T-helper 2 cell (primary cell): ENCODE results near the gene INPP4B.

Experiments
- DNase-seq, 5 experiments: peaks; one replicate each; pipeline versions ENCODE4 v3.0.0 to v3.0.0-alpha.2; 2012 to 2022

The INPP4B gene

DNA sequence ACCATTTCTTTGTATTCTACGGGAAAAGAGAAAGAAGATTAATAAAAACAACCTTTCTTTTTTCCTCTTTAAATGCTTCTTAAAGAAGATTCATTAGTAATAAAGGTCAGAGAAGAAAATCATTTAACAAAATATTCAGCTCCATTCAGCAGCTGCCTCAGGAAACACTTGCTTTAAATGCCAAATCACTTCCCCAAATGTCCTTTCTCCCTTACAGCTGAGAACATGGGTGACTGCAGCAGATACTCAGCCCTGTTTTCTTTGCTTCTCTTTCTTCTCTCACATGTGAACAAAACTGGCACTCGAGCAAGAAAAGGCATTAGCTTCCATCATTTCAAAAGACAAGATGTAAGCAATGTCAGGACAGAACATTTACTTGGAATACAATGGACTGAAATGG is 120.2 kb downstream of the INPP4B start:
- no peak for DNase-seq

GRCh38 chr4:142721187-142721586 is 124.9 kb downstream of the INPP4B start:
- no peak for DNase-seq

DNA sequence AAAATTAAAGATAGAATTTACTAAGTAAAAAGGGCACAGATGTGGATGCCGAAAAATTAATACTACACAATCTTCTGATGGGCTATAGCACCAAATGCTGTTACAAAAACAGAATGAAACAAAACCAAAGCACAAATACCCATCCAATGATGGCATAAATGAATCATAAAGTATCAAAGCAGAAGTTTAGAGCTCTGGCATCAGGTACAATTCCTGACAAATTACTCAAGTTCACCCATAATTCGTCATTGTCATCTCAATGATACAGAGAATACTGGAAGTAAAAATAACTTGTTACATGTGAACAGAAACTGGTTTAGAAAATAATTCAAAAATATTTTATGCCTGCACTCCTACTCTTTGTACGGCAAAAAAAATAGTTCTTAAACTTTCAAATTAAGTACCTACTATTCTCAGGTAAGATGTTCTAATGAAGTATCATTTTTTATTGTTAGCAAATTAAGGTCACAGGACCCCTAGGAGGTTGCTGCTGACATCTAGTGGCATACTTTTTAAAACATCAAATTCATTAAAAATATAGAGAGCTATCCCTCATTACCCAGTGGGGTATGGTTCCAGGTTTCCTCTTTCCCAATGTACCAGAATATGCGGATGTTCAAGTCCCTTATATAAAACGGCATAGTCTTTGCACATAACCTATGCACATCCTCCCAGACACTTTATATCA is 126.1 kb downstream of the INPP4B start:
- peak in 1 of 5 experiments; percentile 58 for DNase-seq

DNA sequence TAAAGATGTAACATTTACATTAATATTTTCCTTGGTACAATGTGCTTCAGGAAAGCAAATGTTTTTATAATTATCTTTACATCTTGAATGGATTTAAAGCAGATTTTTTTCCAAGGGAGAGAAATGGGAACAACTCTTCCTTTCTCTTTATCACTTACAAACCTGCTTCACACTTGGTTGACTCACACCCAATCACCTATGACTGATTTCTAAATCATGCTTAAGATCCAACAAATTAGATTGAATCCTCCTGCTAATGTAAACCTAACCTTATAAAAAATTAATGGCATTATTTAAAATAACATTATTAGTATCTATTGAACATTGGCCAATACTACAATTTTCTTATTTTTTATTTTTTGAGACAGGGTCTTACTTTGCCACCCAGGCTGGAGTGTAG is 127.1 kb downstream of the INPP4B start:
- DNase-seq, result no peak

- DNase-seq, result no peak
Measured at GRCh38 chr4:142715727-142716126, 130.4 kb downstream of the INPP4B start.

DNA sequence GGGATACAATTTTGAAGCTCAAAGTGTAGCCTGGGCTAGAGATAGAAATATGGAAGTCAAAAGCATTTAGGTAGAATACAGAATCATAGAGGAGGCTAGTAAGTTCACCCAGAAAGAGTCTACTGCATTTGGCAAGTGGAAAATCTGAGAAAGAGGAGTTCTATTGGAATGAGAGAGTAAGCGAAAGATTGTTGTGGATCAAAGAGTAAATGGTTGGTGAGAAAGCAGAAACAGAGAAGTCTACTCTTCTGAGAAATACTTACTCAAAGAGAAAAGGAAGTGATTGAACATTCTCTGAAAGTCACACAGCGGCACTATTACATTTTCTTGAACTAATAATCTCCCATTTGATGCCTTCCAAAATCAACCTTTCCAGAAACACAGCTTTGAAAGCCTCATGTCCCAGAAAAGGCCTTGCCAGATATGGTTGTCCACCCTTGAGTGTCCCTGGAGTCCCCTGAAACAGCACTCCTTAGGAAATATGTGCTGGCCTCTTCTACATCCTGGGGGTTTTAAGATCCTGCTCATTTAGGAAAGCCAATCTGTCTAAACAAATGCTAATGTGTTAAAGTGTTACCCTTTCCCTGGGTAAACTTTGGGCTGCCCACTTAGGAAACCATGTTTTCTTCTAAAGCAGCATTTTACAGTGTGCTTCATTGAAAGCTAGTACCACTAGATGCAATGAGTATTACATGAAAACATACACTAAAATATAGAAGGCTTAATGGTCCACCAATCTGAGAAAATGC is 132.6 kb downstream of the INPP4B start:
- DNase-seq, result no peak

DNA sequence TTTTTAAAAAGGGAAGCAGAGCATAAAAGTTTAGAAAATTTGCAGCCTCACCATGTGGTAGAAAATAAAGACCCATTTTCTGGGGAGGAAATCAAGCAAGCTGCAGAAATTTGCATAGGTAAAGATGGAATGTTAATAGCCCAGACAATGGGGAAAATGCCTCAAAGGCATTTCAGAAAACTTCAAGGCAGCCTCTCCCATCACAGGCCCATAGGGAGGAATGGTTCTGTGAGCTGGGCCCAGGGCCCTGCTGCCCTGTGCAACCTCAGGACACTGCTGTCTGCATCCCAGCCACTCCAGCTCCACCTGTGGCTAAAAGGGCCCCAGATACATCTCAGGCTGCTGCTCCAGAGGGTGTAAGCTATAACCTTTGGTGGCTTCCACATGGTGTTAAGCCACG is 137.9 kb downstream of the INPP4B start:
- no peak for DNase-seq

DNA sequence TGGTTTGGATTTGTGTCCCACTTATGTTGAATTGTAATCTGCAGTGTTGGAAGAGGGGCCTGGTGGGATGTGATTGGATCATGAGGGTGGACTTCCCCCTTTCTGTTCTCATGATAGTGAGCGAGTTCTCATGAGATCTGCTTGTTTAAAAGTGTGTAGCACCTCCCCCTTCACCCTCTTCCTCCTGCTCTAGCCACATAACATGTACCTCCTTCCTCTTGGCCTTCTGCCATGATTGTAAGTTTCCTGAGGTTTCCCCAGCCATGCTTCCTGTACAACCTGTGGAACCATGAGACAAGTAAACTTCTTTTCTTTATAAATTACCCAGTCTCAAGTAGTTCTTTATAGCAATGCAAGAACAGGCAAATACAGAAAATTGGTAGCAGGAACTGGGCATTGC is 138.7 kb downstream of the INPP4B start:
- DNase-seq, result peak in 1 of 5 experiments; percentile 69

DNA sequence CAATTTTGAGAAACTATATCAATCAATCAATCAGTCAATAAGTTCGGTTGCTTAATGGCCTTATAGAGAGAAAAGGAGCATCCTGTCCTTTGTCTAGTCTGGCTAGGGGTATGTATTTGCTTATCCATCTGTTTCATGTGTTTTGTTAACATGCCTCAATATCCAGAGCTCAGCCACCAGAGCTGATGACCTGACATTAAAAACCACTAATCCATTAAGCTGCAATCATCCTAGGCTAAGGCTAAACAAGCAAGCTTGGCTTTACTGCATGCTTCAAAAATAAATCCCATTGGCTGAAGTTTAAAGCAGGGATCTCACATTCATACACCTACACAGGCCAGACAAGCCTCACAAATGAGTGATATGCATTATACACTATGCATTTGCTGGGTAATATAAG is 139.7 kb downstream of the INPP4B start:
- DNase-seq, result no peak

DNA sequence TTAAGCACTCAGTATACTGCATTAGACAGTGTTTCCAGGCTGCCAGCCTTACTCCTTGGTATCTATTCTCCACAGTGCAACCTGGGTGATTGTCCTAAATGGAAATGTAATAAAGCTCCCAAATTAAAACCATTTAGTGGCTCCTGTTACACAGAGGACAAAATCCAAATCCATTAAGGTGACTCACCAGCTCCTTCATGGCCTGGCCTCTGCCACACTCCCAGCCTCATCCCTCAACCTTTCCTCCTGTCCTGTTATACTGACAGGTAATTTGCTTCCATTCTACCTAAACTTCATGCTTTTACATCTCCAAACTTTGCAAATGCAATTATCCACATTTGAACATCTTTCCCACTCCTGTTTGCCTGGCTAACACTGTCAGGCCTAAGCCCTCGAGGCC is 140.3 kb downstream of the INPP4B start:
- DNase-seq, result no peak

GRCh38 chr4:142703694-142704309 is 142.3 kb downstream of the INPP4B start:
- DNase-seq, result peak in 2 of 5 experiments; percentile 23 to 95

GRCh38 chr4:142701017-142701416 is 145.1 kb downstream of the INPP4B start:
- peak in 1 of 5 experiments; percentile 50 for DNase-seq

DNA sequence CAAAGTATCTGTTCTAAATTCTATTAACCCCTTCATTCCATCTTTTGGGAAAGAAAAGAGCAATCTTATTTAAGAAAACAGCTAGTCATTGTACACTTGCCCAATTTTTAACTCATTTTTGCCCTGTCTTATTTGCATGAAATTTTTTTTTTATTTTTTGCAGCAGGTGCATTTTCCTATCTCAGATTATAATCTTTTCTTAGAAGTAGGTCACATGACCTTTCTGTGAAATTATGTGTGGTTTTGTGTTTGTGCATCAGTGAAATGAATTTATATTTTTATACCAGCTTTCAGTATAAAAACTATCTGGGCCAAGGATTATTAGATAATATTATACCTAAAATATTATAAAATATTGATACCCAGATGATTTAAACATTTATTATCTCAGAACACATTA is 145.6 kb downstream of the INPP4B start:
- peak in 1 of 5 experiments; percentile 85 for DNase-seq

- peak in 1 of 5 experiments; percentile 28 for DNase-seq
Measured at GRCh38 chr4:142698552-142698951, 147.5 kb downstream of the INPP4B start.

- no peak for DNase-seq
Measured at GRCh38 chr4:142697928-142698327, 148.2 kb downstream of the INPP4B start.

- no peak for DNase-seq
Measured at GRCh38 chr4:142697320-142697719, 148.8 kb downstream of the INPP4B start.

DNA sequence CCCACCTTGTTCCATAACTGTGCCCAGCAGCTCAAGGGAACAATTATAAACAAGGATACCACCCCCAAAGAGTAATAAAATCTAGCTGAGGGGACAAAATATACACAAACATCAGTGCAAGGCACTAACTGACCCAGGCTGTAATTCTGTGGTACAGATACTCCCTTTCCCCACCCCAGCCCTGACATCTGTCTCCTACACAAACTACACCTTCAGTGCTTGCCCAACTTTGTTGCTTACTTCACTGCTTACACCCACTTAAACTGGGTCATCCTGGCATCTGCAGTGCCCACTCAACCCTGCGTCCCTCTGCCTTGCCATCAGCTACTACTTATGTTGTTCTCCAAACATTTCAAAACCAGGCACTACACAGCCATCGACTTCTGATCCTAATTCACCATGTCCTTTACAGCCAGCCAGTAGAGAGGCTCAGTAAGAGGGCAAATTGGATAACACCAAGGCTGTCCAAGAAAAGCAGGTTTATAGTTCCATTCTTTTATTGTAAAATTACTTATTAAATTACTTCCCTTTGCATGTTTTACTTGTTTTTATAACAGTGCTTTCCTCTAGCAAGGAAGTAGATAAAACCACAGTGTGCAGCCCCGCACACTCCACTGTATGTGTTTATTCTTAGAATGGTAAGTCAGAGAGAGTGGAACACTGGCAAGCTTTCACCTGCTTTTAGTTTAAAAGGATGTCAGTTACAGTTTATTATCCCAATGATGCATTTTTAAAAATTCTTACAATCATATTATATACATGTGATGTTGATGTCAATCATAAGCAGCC is 149.6 kb downstream of the INPP4B start:
- DNase-seq, result peak in 1 of 5 experiments; percentile 72

GRCh38 chr4:142690406-142691163 is 155.5 kb downstream of the INPP4B start:
- no peak for DNase-seq

DNA sequence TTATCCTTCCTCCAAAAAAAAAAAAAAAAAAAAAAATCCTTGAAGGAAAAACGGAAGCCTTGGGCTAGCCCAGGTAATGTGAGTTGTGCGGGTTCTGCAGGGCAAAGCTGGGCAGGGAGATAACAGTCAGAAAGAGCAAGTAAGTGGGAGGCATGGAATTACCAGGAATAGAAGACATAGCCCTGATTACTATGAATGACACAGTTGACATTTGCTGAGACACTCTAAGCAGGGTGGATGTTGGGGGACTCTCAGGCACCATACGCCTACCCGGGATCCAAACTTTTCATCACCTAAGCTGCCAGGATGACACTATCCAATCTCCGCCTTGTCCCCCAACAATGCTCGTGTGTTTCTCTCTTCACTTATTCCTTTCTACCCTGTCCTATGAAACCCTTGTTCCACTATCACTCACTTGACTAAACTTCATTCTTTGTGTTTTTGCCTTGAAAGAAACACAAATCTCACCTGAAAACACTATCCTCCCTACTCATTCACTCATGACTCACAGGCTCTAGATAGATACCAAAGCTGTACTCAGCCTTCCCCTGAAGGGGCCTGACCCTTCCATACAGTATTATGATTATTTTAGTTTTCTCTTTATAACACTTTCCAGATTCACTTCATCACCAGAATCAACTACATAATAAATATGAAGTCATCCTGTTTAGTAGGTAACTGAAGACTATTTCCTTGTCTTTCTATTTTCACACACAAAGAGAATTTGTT is 158.4 kb downstream of the INPP4B start:
- DNase-seq, result no peak

DNA sequence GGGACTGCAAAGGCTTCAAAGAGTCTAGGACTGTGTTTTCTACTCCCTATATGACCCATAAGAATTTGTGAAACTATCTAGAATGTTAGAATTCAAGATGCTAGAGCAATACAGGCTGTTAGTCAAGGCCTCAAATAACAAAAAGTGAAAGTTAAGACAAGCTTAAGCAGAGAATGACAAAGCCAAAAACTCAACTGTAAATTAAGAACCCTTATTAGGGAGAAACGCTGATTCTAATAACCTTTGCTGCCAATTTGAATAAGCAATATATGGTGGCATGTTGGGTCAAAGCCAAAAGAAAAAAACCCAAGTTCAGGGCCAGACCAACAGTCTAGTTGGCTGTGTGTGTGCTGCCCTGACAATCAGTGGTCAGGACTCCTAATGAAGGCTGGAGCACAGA is 160.0 kb downstream of the INPP4B start:
- DNase-seq, result no peak

DNA sequence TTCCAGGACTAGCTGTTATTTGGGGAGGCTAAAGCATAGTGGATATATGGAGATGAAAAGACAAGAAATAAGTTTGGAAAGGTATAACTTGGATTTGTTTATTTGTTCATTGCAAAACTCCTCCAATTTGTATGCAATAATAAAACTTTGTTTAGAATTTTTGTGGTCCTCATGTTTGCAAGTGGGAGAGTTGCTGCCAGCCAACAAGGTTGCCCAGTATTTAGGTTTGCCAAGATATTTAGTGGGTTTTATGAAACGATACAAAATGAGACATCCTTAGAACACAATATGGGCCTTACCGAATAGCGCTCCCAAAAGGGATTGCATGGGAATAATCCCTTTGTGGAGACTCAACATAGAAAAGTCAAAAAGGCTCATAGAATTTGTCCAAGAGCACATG is 162.1 kb downstream of the INPP4B start:
- DNase-seq, result no peak

GRCh38 chr4:142683503-142683902 is 162.6 kb downstream of the INPP4B start:
- DNase-seq, result no peak
